H1 (cell line): Measurements from ENCODE around the gene MBOAT2. TPM values are rescaled to one million over a fixed set of nuclear protein-coding genes. Genes with fewer than 3 reads are reported as not detected.

Source experiments
- CTCF ChIA-PET: fragments of 300-600 bp; sonication (Branson Sonifier 250); formaldehyde crosslinking; loops from one replicate; lab custom pipeline; 2021; ENCODE audit not compliant: partially characterized antibody; lab: Charles Lee
- POLR2A ChIA-PET: fragments of 300-600 bp; sonication (Branson Sonifier 250); formaldehyde crosslinking; loops from one replicate; lab custom pipeline; 2021; ENCODE audit warnings: inconsistent platforms; ENCODE audit not compliant: partially characterized antibody; lab: Charles Lee
- DNase-seq, 2 experiments: peaks; one replicate each; pipeline versions ENCODE4 v3.0.0 to v3.0.0-alpha.2; 2010 to 2022; ENCODE audit warnings: low spot score in 2 of 2, low read depth in 1 of 2, mixed read lengths in 1 of 2
- FAIRE-seq: peaks from 2 replicates; lab custom pipeline; 2011; peaks lifted over from hg19 to GRCh38; lab: Jason Lieb, UNC
- H2AFZ ChIP-seq: 2 replicates; pipeline ENCODE4 v1.8.1; 2012; ENCODE audit warnings: low read length, inconsistent platforms
- H2AK5ac ChIP-seq: 2 replicates; pipeline ENCODE4 v1.6.1; 2013; ENCODE audit warnings: low read depth, low read length
- H2BK120ac ChIP-seq: replicated peaks from 2 replicates; pipeline ENCODE3; 2013; ENCODE audit warnings: low read depth, low read length, inconsistent platforms
- H2BK12ac ChIP-seq: 2 replicates; pipeline ENCODE4 v1.6.1; 2013; ENCODE audit warnings: low read depth, low read length
- H2BK15ac ChIP-seq: 2 replicates; pipeline ENCODE4 v1.6.1; 2013; ENCODE audit warnings: low read length
- H2BK20ac ChIP-seq: 2 replicates; pipeline ENCODE4 v1.6.1; 2013; ENCODE audit warnings: low read length
- H2BK5ac ChIP-seq: 2 replicates; pipeline ENCODE4 v1.6.1; 2013; ENCODE audit warnings: low read depth, low read length
- H3K14ac ChIP-seq: 2 replicates; pipeline ENCODE4 v1.6.1; 2013; ENCODE audit warnings: inconsistent platforms; ENCODE audit not compliant: insufficient read length
- H3K18ac ChIP-seq: 2 replicates; pipeline ENCODE4 v1.6.1; 2013; ENCODE audit warnings: low read length; ENCODE audit errors: extremely low read depth
- H3K23ac ChIP-seq: 2 replicates; pipeline ENCODE4 v1.6.1; 2013; ENCODE audit warnings: inconsistent platforms; ENCODE audit not compliant: insufficient read length
- H3K23me2 ChIP-seq: 2 replicates; pipeline ENCODE4 v1.6.1; 2013; ENCODE audit warnings: low read depth, low read length
- H3K27ac ChIP-seq: 2 replicates; pipeline ENCODE4 v1.6.1; 2011; ENCODE audit warnings: low read depth, low read length, inconsistent platforms
- H3K27me3 ChIP-seq, 4 experiments: replicated peaks in 1 of 4; 1 replicate in 1 of 4; 2 replicates in 3 of 4; pipeline versions ENCODE4 v1.6.1 to v1.8.1; 2011 to 2013; ENCODE audit warnings: low read length in 3 of 4, mild to moderate bottlenecking in 3 of 4, inconsistent platforms in 2 of 4, mixed read lengths in 2 of 4, moderate library complexity in 1 of 4; ENCODE audit not compliant: control insufficient read depth in 3 of 4, insufficient read depth in 3 of 4; ENCODE audit errors: extremely low read depth in 1 of 4
- H3K36me3 ChIP-seq, 4 experiments: 2 replicates each; pipeline versions ENCODE4 v1.6.1 to v1.8.1; 2011 to 2013; ENCODE audit warnings: mild to moderate bottlenecking in 4 of 4, low read length in 3 of 4, moderate library complexity in 2 of 4, control low read depth in 1 of 4, inconsistent platforms in 1 of 4; ENCODE audit not compliant: insufficient read depth in 4 of 4, control insufficient read depth in 2 of 4
- H3K4ac ChIP-seq: replicated peaks from 2 replicates; pipeline ENCODE3; 2013; ENCODE audit warnings: low read length, low read depth, mixed read lengths, inconsistent platforms; ENCODE audit not compliant: insufficient read length
- H3K4me1 ChIP-seq, 4 experiments: replicated peaks in 1 of 4; 1 replicate in 1 of 4; 2 replicates in 3 of 4; pipeline versions ENCODE4 v1.6.1 to v1.8.1; 2011 to 2013; ENCODE audit warnings: low read length in 3 of 4, inconsistent platforms in 2 of 4, mixed read lengths in 1 of 4; ENCODE audit not compliant: insufficient read depth in 4 of 4, control insufficient read depth in 3 of 4
- H3K4me2 ChIP-seq, 2 experiments: 2 replicates each; pipeline versions ENCODE4 v1.6.1 to v1.8.1; 2011 to 2013; ENCODE audit warnings: low read depth in 2 of 2, low read length in 2 of 2, control low read depth in 1 of 2, inconsistent platforms in 1 of 2, mild to moderate bottlenecking in 1 of 2; ENCODE audit not compliant: insufficient read depth in 1 of 2
- H3K4me3 ChIP-seq, 4 experiments: fragments of 200-600, 300-600 bp in 1 of 4; sonication (generic), shearing (Covaris generic), sonication (Bioruptor Twin) in 1 of 4; 2 replicates each; pipeline versions ENCODE4 v1.5.1 to v1.8.1; 2011 to 2016; ENCODE audit warnings: low read length in 4 of 4, low read depth in 3 of 4, control low read depth in 2 of 4, inconsistent platforms in 2 of 4, mild to moderate bottlenecking in 2 of 4, mixed read lengths in 1 of 4, moderate library complexity in 1 of 4; ENCODE audit not compliant: insufficient read depth in 2 of 4; ENCODE audit errors: extremely low read depth in 1 of 4
- H3K56ac ChIP-seq: replicated peaks from 2 replicates; pipeline ENCODE3; 2013; ENCODE audit warnings: low read depth, mild to moderate bottlenecking, mixed read lengths, low read length, inconsistent platforms; ENCODE audit not compliant: insufficient read length
- H3K79me1 ChIP-seq: 2 replicates; pipeline ENCODE4 v1.6.1; 2013; ENCODE audit warnings: low read depth, low read length, control low read depth
- H3K79me2 ChIP-seq, 2 experiments: 2 replicates each; pipeline versions ENCODE4 v1.6.1 to v1.8.1; 2012 to 2013; ENCODE audit warnings: low read length in 2 of 2, mild to moderate bottlenecking in 2 of 2, inconsistent platforms in 1 of 2; ENCODE audit not compliant: insufficient read depth in 2 of 2, control insufficient read depth in 1 of 2
- H3K9ac ChIP-seq, 4 experiments: replicated peaks in 1 of 4; 1 replicate in 1 of 4; 2 replicates in 3 of 4; pipeline versions ENCODE4 v1.6.1 to v1.8.1; 2011 to 2013; ENCODE audit warnings: low read depth in 3 of 4, low read length in 3 of 4, control low read depth in 2 of 4, mild to moderate bottlenecking in 2 of 4, moderate library complexity in 2 of 4, inconsistent platforms in 1 of 4; ENCODE audit errors: extremely low read depth in 1 of 4
- H3K9me3 ChIP-seq, 2 experiments: 2 replicates each; pipeline versions ENCODE4 v1.6.1 to v1.8.1; 2012 to 2013; ENCODE audit warnings: mild to moderate bottlenecking in 2 of 2, moderate library complexity in 2 of 2, control low read depth in 1 of 2, inconsistent platforms in 1 of 2, low read depth in 1 of 2, low read length in 1 of 2, mixed read lengths in 1 of 2; ENCODE audit not compliant: insufficient read depth in 2 of 2
- H4K20me1 ChIP-seq, 2 experiments: replicated peaks in 1 of 2; 2 replicates each; pipeline versions ENCODE3 to v1.8.1; 2011 to 2013; ENCODE audit warnings: inconsistent platforms in 2 of 2, low read length in 2 of 2, mild to moderate bottlenecking in 1 of 2; ENCODE audit not compliant: insufficient read depth in 2 of 2, control insufficient read depth in 1 of 2
- H4K5ac ChIP-seq: 2 replicates; pipeline ENCODE4 v1.6.1; 2013; ENCODE audit warnings: low read length, low read depth, mixed read lengths, inconsistent platforms; ENCODE audit not compliant: insufficient read length
- H4K8ac ChIP-seq: 2 replicates; pipeline ENCODE4 v1.8.0; 2013; ENCODE audit warnings: mild to moderate bottlenecking, moderate library complexity, low read length, inconsistent platforms; ENCODE audit not compliant: insufficient read depth; ENCODE audit errors: extremely low read depth
- H4K91ac ChIP-seq: replicated peaks from 2 replicates; pipeline ENCODE3; 2013; ENCODE audit warnings: low read length, mixed read lengths, inconsistent platforms; ENCODE audit not compliant: insufficient read length
- CBX8 ChIP-seq: fragments of 300-800, 300-1000 bp; sonication (generic); IDR thresholded peaks from 2 replicates; pipeline ENCODE4 v1.7.1; 2016; ENCODE audit warnings: low read depth, low read length, borderline replicate concordance
- GABPA ChIP-seq: IDR thresholded peaks from 2 replicates; pipeline ENCODE4 v1.6.1; 2011; ENCODE audit warnings: mild to moderate bottlenecking, low read length, moderate library complexity, borderline replicate concordance; ENCODE audit not compliant: insufficient read depth
- WGBS, 2 experiments: shearing (Covaris generic) in 1 of 2; methylation state at CpG; one replicate each; pipeline versions ENCODE4 v1.1.6 to v1.1.7; 2013 to 2015; ENCODE audit warnings: low lambda C conversion rate in 2 of 2, mixed read lengths in 2 of 2, inconsistent platforms in 1 of 2, low coverage in 1 of 2, missing lambda C conversion rate in 1 of 2; ENCODE audit not compliant: insufficient replicate concordance in 2 of 2, insufficient coverage in 1 of 2, insufficient read length in 1 of 2; ENCODE audit errors: extremely low coverage in 1 of 2, missing lambda C conversion rate in 1 of 2; 5-methylcytosine and 5-hydroxymethylcytosine counted together
- polyA plus RNA-seq, 7 experiments: library from polyadenylated mRNA; depleted of rRNA in 3 of 7; stranded (reverse) in 5 of 7; unstranded in 2 of 7; fragments of >200 nt in 5 of 7; fragments of 200-250 nt in 2 of 7; gene quantifications; 1 replicate in 5 of 7; 2 replicates in 1 of 7; 4 replicates in 1 of 7; pipeline versions ENCODE4 v1.2.1 to v1.2.3, GENCODE V29; 2011 to 2013; ENCODE audit warnings: missing spikeins in 2 of 7, mixed read lengths in 2 of 7
- total RNA-seq: library from RNA; stranded (reverse); fragmentation: NEBNext Ultra II Directional; extraction: Animal tissue kit (Norgen Biotek cat#: 25700); gene quantifications from 2 replicates; pipeline ENCODE4 v1.2.1, GENCODE V29; 2021

MBOAT2 gene
- total and polyA plus RNA-seq, 2 of the 8 experiments (the other 6 are each of a cell fraction or from before 2014, with no cell fraction given) = 11.2 to 23.4 TPM

GRCh38 chr2:8981876-8982275, 21.6 kb downstream of the MBOAT2 start:
- Histone ChIP-seq H3K9me3 (no peaks in the 10 kb centered on the region), H3K4me2 (no peak overlapping the region), H3K23me2 (no peaks in the 10 kb centered on the region), H3K9ac (no peak overlapping the region), H3K18ac (no peak overlapping the region), H3K79me1 (peaks cover 3% of the 10 kb centered on the region), H2BK120ac (no peak overlapping the region), H2BK12ac (no peak overlapping the region), H4K20me1 (peaks cover 0 to 2% of the 10 kb centered on the region in 2 experiments), H2BK20ac (no peak overlapping the region), H3K4ac (no peak overlapping the region), H3K14ac (no peak overlapping the region), H2AK5ac (no peak overlapping the region), H3K27me3 (no peaks in the 10 kb centered on the region), H3K56ac (no peak overlapping the region), H3K4me1 (peaks cover 0 to 4% (median 1%) of the 10 kb centered on the region in 4 experiments; a peak in 1 of 7 replicates), H3K27ac (no peak overlapping the region), H4K5ac (no peak overlapping the region), H4K8ac (no peak overlapping the region), H3K36me3 (no peaks in the 10 kb centered on the region), H3K4me3 (no peak overlapping the region), H2BK15ac (no peak overlapping the region), H3K79me2 (peaks cover 3 to 55% of the 10 kb centered on the region in 2 experiments; a peak in 3 of 4 replicates), H2BK5ac (no peak overlapping the region), H4K91ac (no peak overlapping the region), H3K23ac (no peak overlapping the region), H2AFZ (no peak overlapping the region)
- no peak for TF ChIP-seq CBX8
- no peak for TF ChIP-seq GABPA
- FAIRE-seq (no peak), DNase-seq (no peak)
- CTCF ChIA-PET = interaction anchor here (0.9 to 1.8 kb wide), 6 partner anchors 11 to 130 kb away, joined by 3 to 7 read pairs (median 4); no protein-coding TSS in a partner anchor
- WGBS, 2 experiments = 89% methylated on average over 7 of the region's 7 CpGs; no CpG with 5 or more reads in 1 of the 2 experiments
- POLR2A ChIA-PET = no interaction called here
